Body of pancreas (tissue), 4 donors: ENCODE results near the gene HOXA11.

ENCODE experiments used
- CTCF ChIP-seq, 7 experiments: fragments of 450-650 bp in 4 of 7; fragments of 200-600 bp in 3 of 7; sonication (generic) in 3 of 7; IDR thresholded peaks; one replicate each; pipeline ENCODE4 v1.5.1; 2016 to 2019; ENCODE audit warnings: antibody characterized with exemption in 7 of 7
- POLR2A ChIP-seq, 3 donors: fragments of 450-650 bp; IDR thresholded peaks; one replicate each; pipeline ENCODE4 v1.6.1; 2016; ENCODE audit warnings: antibody characterized with exemption in 3 of 3, mild to moderate bottlenecking in 2 of 3

DNA sequence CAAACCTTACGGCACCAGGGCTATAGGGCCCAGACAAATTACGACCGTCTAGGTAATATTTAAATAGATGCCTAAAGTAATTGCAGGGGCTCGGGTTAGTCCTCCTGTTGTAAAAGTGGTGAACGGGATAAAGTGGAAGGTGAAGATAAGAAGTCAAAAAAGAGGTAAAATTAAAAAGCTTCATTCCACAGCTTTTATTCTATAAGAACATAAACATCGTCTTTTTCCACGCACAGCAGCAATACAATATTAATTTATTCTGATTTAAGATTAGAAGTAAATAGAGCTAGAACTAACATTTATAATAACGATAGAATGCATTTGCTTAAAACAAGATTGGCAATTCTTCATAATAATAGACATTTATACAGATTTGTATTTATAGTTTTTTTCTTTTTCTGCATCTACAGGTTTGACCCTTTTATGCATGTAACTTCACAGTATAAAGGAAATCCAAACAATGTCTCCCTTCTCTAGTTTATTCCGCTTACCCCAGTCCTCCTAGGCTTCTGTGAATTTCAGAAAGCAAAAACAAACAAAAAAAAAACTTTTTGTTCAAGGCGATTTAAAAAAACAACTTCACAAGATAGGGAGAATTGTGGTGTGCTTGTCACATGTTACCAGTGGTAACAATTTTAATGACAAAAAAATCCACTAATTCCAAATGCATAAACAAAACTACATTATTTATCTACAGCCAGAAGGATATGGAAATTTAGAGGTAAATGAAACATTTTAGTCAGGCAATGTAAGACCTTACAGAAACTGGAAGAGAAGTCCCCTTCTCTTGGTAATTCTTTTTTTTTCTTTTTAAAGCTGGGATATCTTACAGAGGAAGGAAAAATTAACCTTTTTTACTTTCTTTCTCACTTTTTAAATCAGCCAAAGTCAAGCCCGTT is 14.4 kb downstream of the HOXA11 start:
- TF ChIP-seq CTCF (IDR thresholded peaks at IDR 0.05), result no peak
- no peak for TF ChIP-seq POLR2A (IDR thresholded peaks at IDR 0.05)
